Psoas muscle (tissue), 8 donors: Measurements from ENCODE around the gene PRRC2A. TPM values are rescaled to one million over a fixed set of nuclear protein-coding genes. Genes with fewer than 3 reads are reported as not detected.

Experiments
- ATAC-seq, 4 donors: fragments of 200-7000 bp; cut with Tn5 transposase; one replicate each; pipeline ENCODE4 v1.9.1; 2020; ENCODE audit warnings: moderate library complexity in 3 of 4, mild to moderate bottlenecking in 2 of 4
- DNase-seq, 2 donors: peaks; one replicate each; pipeline ENCODE4 v3.0.0-alpha.2; 2020
- H3K27ac ChIP-seq: fragments of 200-600 bp; one replicate; pipeline ENCODE4 v1.8.0; 2022
- H3K27me3 ChIP-seq, 3 donors: fragments of 200-600 bp in 1 of 3; one replicate each; pipeline versions ENCODE4 v1.6.1 to v1.8.0; 2013 to 2022; ENCODE audit warnings: low read length in 2 of 3, mild to moderate bottlenecking in 2 of 3, moderate library complexity in 1 of 3; ENCODE audit not compliant: insufficient read depth in 3 of 3
- H3K36me3 ChIP-seq, 2 donors: fragments of 200-600 bp in 1 of 2; one replicate each; pipeline versions ENCODE4 v1.6.1 to v1.8.0; 2013 to 2022; ENCODE audit warnings: low read depth in 1 of 2, mild to moderate bottlenecking in 1 of 2, moderate library complexity in 1 of 2; ENCODE audit not compliant: insufficient read depth in 1 of 2
- H3K4me1 ChIP-seq: fragments of 200-600 bp; one replicate; pipeline ENCODE4 v1.8.0; 2022
- H3K4me3 ChIP-seq: fragments of 200-600 bp; one replicate; pipeline ENCODE4 v1.8.0; 2022; ENCODE audit warnings: mild to moderate bottlenecking
- H3K9me3 ChIP-seq: fragments of 200-600 bp; one replicate; pipeline ENCODE4 v1.8.0; 2022
- WGBS, 3 donors: extraction: QIAGEN DNeasy Blood & Tissue Kit; methylation state at CpG; one replicate each; pipeline versions ENCODE4 v1.1.6 to v1.1.7; 2013; 5-methylcytosine and 5-hydroxymethylcytosine counted together
- intact Hi-C, 2 donors: fragments of 100-400 bp; cut with DNase I; formaldehyde crosslinking; loops; one replicate each; pipeline versions ENCODE4 v1.11.0 to v1.14.2; 2022
- polyA plus RNA-seq, 3 donors: library from polyadenylated mRNA; stranded (reverse); fragments of 200-250 nt; gene quantifications; one replicate each; pipeline ENCODE4 v1.2.3, GENCODE V29; 2013
- total RNA-seq, 4 donors: library from RNA; stranded (reverse); fragmentation: NEBNext Ultra II Directional in 2 of 4; extraction: Animal tissue kit (Norgen Biotek cat#: 25700) in 2 of 4; gene quantifications; one replicate each; pipeline versions ENCODE4 v1.2.1 to v1.2.4, GENCODE V29; 2021 to 2023
- TF ChIP-seq, protein P1 (sequence below): fragments of 200-600 bp; IDR thresholded peaks from one replicate; pipeline ENCODE4 v1.8.0; 2022; ENCODE audit warnings: antibody characterized with exemption
- donor health status: healthy with polysubstance abuse.
- donor health status: DM: no; HTN: no; CAD: no; lungs with moderate emphysema.
- donor health status: Bipolar disorder and iron deficiency.
- donor health status: healthy.
- donor health status: DM: yes; HTN: yes; CAD: no.
- donor health status: DM: no; HTN: no; CAD: no.
- donor health status: DM: no; HTN: no; CAD: no.
- donor health status: DM: yes; HTN: yes; CAD: no.

PRRC2A gene
- total and polyA plus RNA-seq, 7 donors, result 60.2 to 119 (median 81.4) TPM

DNA sequence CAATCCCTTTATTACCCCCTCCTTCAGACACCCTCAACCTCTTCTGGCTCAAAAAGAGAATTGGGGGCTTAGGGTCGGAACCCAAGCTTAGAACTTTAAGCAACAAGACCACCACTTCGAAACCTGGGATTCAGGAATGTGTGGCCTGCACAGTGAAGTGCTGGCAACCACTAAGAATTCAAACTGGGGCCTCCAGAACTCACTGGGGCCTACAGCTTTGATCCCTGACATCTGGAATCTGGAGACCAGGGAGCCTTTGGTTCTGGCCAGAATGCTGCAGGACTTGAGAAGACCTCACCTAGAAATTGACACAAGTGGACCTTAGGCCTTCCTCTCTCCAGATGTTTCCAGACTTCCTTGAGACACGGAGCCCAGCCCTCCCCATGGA, 42.9 kb upstream of the PRRC2A start:
- intact Hi-C loops, result no loop called here
- H3K27ac ChIP-seq, result no peak overlapping the region
- no peaks in the 10 kb centered on the region for H3K27me3 ChIP-seq
- no peak overlapping the region for H3K4me3 ChIP-seq
- H3K9me3 ChIP-seq, result no peaks in the 10 kb centered on the region
- DNase-seq, result no peak
- WGBS, 3 donors, result 79 to 90% (median 87%) methylated on average over 3 of the region's 3 CpGs
- TF ChIP-seq, protein P1, sequence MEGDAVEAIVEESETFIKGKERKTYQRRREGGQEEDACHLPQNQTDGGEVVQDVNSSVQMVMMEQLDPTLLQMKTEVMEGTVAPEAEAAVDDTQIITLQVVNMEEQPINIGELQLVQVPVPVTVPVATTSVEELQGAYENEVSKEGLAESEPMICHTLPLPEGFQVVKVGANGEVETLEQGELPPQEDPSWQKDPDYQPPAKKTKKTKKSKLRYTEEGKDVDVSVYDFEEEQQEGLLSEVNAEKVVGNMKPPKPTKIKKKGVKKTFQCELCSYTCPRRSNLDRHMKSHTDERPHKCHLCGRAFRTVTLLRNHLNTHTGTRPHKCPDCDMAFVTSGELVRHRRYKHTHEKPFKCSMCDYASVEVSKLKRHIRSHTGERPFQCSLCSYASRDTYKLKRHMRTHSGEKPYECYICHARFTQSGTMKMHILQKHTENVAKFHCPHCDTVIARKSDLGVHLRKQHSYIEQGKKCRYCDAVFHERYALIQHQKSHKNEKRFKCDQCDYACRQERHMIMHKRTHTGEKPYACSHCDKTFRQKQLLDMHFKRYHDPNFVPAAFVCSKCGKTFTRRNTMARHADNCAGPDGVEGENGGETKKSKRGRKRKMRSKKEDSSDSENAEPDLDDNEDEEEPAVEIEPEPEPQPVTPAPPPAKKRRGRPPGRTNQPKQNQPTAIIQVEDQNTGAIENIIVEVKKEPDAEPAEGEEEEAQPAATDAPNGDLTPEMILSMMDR, result no peak
- no peaks in the 10 kb centered on the region for H3K4me1 ChIP-seq
- ATAC-seq, result no peak
- H3K36me3 ChIP-seq, result no peaks in the 10 kb centered on the region

DNA sequence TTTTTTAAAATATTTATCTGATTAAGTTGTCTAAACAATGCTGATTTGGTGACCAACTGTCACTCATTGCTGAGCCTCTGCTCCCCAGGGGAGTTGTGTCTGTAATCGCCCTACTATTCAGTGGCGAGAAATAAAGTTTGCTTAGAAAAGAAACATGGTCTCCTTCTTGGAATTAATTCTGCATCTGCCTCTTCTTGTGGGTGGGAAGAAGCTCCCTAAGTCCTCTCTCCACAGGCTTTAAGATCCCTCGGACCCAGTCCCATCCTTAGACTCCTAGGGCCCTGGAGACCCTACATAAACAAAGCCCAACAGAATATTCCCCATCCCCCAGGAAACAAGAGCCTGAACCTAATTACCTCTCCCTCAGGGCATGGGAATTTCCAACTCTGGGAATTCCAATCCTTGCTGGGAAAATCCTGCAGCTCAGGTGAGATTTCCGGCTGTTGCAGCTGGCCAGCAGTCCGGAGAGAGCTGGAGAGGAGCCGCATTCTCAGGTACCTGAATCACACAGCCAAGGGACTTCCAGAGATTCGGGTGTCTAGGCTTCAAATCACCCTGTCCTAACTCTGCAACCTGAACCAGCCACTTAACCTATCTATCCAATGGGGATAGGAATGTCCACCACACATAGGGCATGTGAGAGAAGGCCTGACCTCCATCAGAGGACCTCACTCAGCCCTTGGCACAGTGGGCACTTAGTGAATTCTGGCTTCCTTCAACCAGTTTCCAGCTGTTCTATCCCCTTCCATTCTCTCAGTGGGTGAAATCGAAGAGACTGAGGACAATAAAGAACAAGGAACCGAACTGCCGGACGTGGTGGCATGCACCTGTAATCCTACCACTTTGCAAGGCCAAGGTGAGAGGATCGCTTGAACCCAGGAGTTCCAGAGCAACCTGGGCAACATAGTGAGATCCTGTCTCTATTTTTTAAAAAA, 42.1 kb upstream of the PRRC2A start:
- TF ChIP-seq, protein P1, result no peak
- no peak overlapping the region for H3K27ac ChIP-seq
- WGBS, 3 donors, result 74 to 78% (median 77%) methylated on average over 12 of the region's 12 CpGs
- no peak overlapping the region for H3K4me3 ChIP-seq
- H3K9me3 ChIP-seq, result no peaks in the 10 kb centered on the region
- no peak for ATAC-seq
- no peaks in the 10 kb centered on the region for H3K36me3 ChIP-seq
- no peaks in the 10 kb centered on the region for H3K4me1 ChIP-seq
- intact Hi-C loops, result no loop called here
- no peak for DNase-seq
- H3K27me3 ChIP-seq, result no peaks in the 10 kb centered on the region

DNA sequence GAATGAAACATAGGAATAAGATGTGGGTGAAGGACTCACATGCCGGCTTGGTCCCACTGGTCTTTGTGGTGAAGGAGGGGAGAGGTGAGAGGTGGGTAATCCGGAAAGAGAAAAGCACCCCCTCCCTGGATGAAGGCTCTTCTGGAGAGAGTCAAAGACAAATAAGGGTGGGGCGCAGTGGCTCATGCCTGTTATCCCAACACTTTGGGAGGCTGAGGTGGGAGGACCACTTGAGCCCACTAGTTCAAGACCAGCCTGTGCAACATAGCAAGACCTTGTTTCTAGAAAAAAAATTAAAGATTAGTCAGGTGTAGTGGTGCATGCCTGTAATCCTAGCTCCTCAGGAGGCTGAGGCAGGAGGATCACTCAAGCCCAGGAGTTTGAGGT, 41.4 kb upstream of the PRRC2A start:
- no peaks in the 10 kb centered on the region for H3K4me1 ChIP-seq
- H3K27me3 ChIP-seq, result no peaks in the 10 kb centered on the region
- ATAC-seq (no peak), DNase-seq (no peak)
- TF ChIP-seq, protein P1, result no peak
- intact Hi-C loops, result no loop called here
- H3K9me3 ChIP-seq, result no peaks in the 10 kb centered on the region
- H3K36me3 ChIP-seq, result no peaks in the 10 kb centered on the region
- H3K27ac ChIP-seq, result no peak overlapping the region
- 86 to 94% (median 92%) methylated on average over 3 of the region's 3 CpGs for WGBS, 3 donors
- no peak overlapping the region for H3K4me3 ChIP-seq

DNA sequence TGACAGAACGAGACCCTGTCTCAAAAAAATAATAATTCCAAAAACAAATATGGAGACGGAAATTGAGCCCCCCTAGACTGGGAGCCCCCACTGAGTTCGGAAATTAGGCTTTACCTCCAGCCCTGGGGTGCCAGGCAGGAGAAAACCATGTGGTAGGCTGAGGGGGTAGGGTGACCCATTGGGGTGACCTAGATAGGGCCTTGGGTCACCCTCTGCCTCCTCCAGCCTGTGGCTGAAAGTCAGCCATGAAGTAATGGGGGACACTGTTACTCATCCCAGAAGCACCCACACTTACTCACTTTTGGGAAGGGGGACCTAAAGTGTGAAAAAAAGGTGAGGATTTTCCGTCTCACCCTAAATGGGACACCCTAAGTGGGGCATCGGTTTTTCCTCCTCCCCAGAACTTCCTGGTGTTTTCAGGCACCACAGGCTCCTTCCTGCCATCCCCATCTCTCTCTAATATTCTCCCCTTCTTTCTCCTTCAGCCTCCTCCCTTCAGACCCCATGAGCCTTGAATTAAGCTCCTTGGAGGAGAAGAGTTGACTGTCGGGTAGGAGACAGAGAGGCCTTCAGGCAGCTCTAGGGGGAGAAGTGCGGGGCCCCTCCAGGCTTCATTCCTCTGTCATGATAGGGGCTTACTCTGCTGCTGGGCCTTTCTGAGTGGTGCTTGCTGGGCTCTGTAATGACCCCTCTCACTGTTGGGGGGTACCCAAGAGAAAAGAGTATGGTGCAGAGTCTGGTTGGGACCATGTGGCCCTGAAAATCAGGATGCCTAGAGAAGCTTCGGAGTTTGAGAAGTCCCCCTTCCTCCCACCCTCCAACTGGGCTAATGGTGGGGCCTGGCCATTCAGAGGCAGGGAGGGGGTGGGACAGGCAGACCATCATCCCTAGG, 40.7 kb upstream of the PRRC2A start:
- 91 to 95% (median 95%) methylated on average over 8 of the region's 8 CpGs for WGBS, 3 donors
- no peaks in the 10 kb centered on the region for H3K27me3 ChIP-seq
- peak overlapping the region; percentile 89 for H3K4me3 ChIP-seq
- intact Hi-C loops, result loop anchor here (2.0 to 5.0 kb wide), 3 partner anchors 17 to 32 kb away; partner anchors contain the start of genes ATP6V1G2 (in 2 of the 2) and NFKBIL1 (in 2 of the 2)
- H3K4me1 ChIP-seq, result no peaks in the 10 kb centered on the region
- H3K36me3 ChIP-seq, result no peaks in the 10 kb centered on the region
- no peak for DNase-seq
- no peak overlapping the region for H3K27ac ChIP-seq
- ATAC-seq, result no peak
- H3K9me3 ChIP-seq, result no peaks in the 10 kb centered on the region
- TF ChIP-seq, protein P1, result no peak
